Occipital lobe (tissue), 2 donors: Measurements from ENCODE around the gene VPS9D1. TPM values are rescaled to one million over a fixed set of nuclear protein-coding genes. Genes with fewer than 3 reads are reported as not detected.

Experiments used
- DNase-seq: peaks from one replicate; lab custom pipeline; 2025; lab: John Stamatoyannopoulos, UW
- total RNA-seq: library from RNA; depleted of rRNA; stranded (reverse); fragments of >200 nt; gene quantifications from one replicate; pipeline ENCODE4 v1.2.3, GENCODE V29; 2014

The VPS9D1 gene
- total RNA-seq, 1 donor from 2014 or later = 9.7 TPM

GRCh38 chr16:89732142-89732917 lies 11.6 kb upstream of the VPS9D1 start:
- DNase-seq = no peak

GRCh38 chr16:89730610-89731234 lies 10.0 kb upstream of the VPS9D1 start:
- DNase-seq = no peak

- DNase-seq = no peak
These were observed 9.3 kb upstream of the VPS9D1 start for GRCh38 chr16:89729863-89730593.

- no peak for DNase-seq
These were observed 8.6 kb upstream of the VPS9D1 start for GRCh38 chr16:89729293-89729692.

- DNase-seq = no peak
These were observed 6.9 kb upstream of the VPS9D1 start for GRCh38 chr16:89727406-89728120.

- DNase-seq = peak; percentile 93
These were observed 2.9 kb upstream of the VPS9D1 start for GRCh38 chr16:89723279-89724250.

- DNase-seq = no peak
These were observed 1.9 kb upstream of the VPS9D1 start for GRCh38 chr16:89722392-89723278.

- no peak for DNase-seq
These were observed 1.1 kb upstream of the VPS9D1 start for GRCh38 chr16:89721546-89722391.

- no peak for DNase-seq
These were observed 216 bp downstream of the VPS9D1 start for GRCh38 chr16:89720551-89720812.

GRCh38 chr16:89717688-89718505 lies 2.8 kb downstream of the VPS9D1 start:
- DNase-seq = no peak

GRCh38 chr16:89716916-89717687 lies 3.6 kb downstream of the VPS9D1 start:
- no peak for DNase-seq

- no peak for DNase-seq
These were observed 4.2 kb downstream of the VPS9D1 start for GRCh38 chr16:89716493-89716892.

- DNase-seq = no peak
These were observed 8.4 kb downstream of the VPS9D1 start for GRCh38 chr16:89712274-89712781.

- no peak for DNase-seq
These were observed 9.0 kb downstream of the VPS9D1 start for GRCh38 chr16:89711601-89712273.

GRCh38 chr16:89710709-89711564 lies 9.8 kb downstream of the VPS9D1 start:
- no peak for DNase-seq
